CD4-positive, alpha-beta T cell treated with Interleukin-15 for 1 hour (primary cell): ENCODE measurements around the gene ICAM2.

Source experiments
- DNase-seq: peaks from one replicate; pipeline ENCODE4 v3.0.0-alpha.2; 2020

ICAM2 gene

GRCh38 chr17:63973930-63974593 is 46.4 kb downstream of the ICAM2 start:
- DNase-seq: no peak

- no peak for DNase-seq
Measured at GRCh38 chr17:63973247-63973646, 47.2 kb downstream of the ICAM2 start.

GRCh38 chr17:63972796-63973195 is 47.6 kb downstream of the ICAM2 start, which contains the start of gene SCN4A:
SCN4A (minus strand) TSS chr17:63972918; CDS start chr17:63972841, 77 bp downstream.
- no peak for DNase-seq

- DNase-seq: no peak
Measured at GRCh38 chr17:63969278-63969677, 51.2 kb downstream of the ICAM2 start.

- no peak for DNase-seq
Measured at GRCh38 chr17:63967953-63968352, 52.5 kb downstream of the ICAM2 start.

GRCh38 chr17:63966646-63967264 is 53.7 kb downstream of the ICAM2 start:
- no peak for DNase-seq

GRCh38 chr17:63963123-63963522 is 57.3 kb downstream of the ICAM2 start:
- DNase-seq: no peak

- DNase-seq: no peak
Measured at GRCh38 chr17:63962298-63962744, 58.1 kb downstream of the ICAM2 start.

- peak; percentile 71 for DNase-seq
Measured at GRCh38 chr17:63961355-63962212, 58.8 kb downstream of the ICAM2 start.

GRCh38 chr17:63960430-63960829 is 60.0 kb downstream of the ICAM2 start:
- DNase-seq: no peak

GRCh38 chr17:63960006-63960405 is 60.4 kb downstream of the ICAM2 start:
- DNase-seq: no peak

GRCh38 chr17:63956296-63956920 is 64.0 kb downstream of the ICAM2 start:
- DNase-seq: no peak

- DNase-seq: no peak
Measured at GRCh38 chr17:63955791-63956190, 64.6 kb downstream of the ICAM2 start.

GRCh38 chr17:63955232-63955631 is 65.2 kb downstream of the ICAM2 start:
- no peak for DNase-seq

- peak; percentile 68 for DNase-seq
Measured at GRCh38 chr17:63954402-63955063, 65.9 kb downstream of the ICAM2 start.
